HG03175 (cell line): Measurements from ENCODE around the gene ZC3H7B.

Experiments
- ATAC-seq: cut with Tn5 transposase; IDR thresholded peaks from one replicate; pipeline ENCODE4 v1.9.1; 2021; ENCODE audit warnings: mild to moderate bottlenecking, moderate library complexity; ENCODE audit not compliant: unreplicated experiment

ZC3H7B gene

DNA sequence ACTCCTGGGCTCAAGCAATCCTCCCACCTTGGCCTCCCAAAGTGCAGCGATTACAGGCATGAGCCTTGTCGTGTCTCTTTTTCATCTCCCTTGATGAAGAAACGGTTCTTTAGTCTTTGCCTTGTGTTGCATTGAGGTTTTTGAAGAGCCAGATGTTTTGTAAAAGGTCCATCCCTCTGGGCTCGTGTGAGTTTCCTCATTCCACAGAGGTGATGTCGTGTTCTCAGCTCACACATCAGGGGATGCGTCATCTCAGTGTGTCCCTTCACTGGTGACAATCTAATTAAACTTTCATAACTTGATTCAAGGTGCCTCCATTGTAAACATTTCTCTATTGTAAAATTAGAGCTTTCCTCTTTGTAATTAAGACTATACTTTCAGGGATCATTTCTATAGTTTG lies 50.7 kb downstream of the ZC3H7B start:
- ATAC-seq, result no peak

- ATAC-seq, result no peak
These were observed 52.7 kb downstream of the ZC3H7B start for GRCh38 chr22:41353862-41354575.

DNA sequence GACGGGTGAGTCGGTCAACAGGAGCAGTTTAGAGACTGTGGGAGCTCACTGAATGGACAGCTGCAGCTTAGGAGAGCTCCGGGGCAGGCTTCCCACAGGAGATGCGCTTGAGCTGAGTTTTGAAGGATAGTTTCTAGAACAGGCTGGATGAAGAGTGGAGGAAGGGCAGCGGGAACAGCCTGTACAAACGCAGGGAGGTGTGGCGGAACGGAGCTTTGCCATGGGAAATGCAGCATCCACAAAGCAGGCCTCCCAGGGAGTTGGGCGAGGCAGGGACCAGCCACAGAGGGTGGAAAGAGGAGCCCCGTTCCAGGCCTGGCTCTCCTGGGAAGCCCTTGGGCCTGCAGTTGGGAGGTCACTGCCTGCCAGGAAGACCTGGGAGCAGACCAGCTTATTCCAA lies 53.7 kb downstream of the ZC3H7B start:
- ATAC-seq, result no peak

- no peak for ATAC-seq
These were observed 54.6 kb downstream of the ZC3H7B start for GRCh38 chr22:41355895-41356294.

- ATAC-seq, result no peak
These were observed 55.2 kb downstream of the ZC3H7B start for GRCh38 chr22:41356430-41357028.

DNA sequence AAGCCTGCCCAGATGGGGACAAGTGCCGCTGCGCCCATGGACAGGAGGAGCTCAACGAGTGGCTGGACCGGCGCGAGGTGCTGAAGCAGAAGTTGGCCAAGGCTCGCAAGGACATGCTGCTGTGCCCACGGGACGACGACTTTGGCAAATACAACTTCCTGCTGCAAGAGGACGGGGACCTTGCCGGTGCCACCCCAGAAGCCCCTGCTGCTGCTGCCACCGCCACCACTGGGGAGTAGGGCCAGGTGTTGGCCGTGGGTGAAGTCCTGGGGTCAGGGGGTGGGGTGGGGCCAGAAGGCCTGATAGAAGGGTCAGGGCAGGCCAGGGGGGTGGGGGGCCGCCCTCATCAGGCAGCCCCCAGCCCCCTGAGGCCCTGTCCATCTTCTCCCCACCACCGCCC lies 55.9 kb downstream of the ZC3H7B start:
- ATAC-seq, result no peak

DNA sequence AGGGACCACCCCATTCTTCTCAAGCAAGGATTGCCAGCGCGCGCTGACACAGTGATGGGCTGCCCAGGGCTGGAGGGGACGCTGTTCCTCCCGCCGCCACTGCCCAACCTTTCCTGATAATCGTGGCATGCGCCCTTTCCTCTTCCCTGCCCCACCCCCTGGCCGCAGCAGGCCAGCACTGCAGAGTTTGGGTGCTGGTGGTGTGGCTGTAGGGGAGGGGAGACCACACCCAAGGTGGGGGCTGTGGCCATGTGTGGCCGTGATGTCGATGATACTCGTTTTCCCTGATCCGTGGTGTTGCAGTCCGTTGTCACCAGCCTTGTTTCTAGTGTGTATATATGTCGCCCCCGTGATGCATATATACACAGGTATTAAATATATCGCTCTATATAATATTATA lies 57.6 kb downstream of the ZC3H7B start:
- no peak for ATAC-seq

DNA sequence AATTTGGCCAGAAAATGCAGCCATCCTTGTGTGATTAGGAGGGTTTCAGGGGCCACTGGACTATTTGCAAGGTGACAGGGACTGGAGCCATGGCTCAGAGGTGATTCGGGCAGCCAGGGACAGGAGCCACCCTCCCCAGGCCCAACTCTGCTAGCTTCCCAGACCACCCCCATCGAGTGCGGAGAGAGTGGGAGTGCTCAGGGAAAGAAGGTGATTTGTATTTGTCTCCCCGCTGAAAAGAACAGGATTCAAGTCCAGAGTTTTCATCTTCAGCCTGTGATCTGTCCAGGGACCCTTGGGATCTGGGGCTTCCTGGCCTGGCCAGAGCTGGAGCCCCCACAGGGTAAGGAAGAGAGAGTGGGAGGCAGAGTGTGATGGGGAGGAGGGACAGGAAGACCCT lies 58.1 kb downstream of the ZC3H7B start:
- ATAC-seq, result no peak

- no peak for ATAC-seq
These were observed 58.8 kb downstream of the ZC3H7B start for GRCh38 chr22:41360126-41360525.

GRCh38 chr22:41361716-41362310 lies 60.5 kb downstream of the ZC3H7B start:
- no peak for ATAC-seq

- ATAC-seq, result no peak
These were observed 61.3 kb downstream of the ZC3H7B start for GRCh38 chr22:41362615-41363014.

DNA sequence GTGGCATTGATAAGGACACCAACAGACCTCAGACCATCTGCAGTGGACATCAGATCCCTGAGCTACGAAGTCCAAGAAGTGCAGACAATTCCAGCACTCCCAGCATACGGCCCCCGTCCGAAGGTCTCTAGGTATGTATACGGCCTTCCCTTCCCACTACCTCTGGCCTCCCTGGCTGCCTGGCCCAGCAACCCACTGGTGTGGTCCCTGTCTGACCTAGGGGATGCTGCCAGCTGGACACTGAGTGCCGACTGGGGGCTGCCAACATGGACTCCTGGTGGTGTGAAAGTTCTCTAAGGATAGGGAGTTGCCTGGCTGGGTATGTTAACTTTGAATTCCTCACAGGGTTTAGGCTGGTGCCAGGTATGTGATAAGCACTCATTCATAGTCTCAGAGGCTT lies 62.9 kb downstream of the ZC3H7B start:
- no peak for ATAC-seq

DNA sequence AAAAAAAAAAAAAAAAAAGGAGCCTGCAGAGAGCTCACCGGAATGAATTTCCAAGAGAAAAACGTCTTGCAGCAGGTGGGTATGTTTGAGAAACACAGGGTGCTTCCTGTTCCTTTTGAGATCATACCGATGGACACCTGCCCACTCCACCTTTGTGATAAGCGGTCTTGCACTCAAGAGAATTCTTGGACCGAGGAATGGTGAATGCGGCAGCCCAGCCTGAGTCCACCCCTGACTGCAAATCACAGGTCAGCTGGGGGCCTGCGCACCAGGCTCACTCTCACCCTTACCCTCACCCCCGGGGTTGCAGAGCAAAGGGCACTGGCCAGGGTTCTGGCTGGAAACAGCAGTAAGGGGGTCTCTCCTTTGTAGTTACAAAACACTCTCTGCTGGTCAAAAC lies 63.6 kb downstream of the ZC3H7B start:
- no peak for ATAC-seq

DNA sequence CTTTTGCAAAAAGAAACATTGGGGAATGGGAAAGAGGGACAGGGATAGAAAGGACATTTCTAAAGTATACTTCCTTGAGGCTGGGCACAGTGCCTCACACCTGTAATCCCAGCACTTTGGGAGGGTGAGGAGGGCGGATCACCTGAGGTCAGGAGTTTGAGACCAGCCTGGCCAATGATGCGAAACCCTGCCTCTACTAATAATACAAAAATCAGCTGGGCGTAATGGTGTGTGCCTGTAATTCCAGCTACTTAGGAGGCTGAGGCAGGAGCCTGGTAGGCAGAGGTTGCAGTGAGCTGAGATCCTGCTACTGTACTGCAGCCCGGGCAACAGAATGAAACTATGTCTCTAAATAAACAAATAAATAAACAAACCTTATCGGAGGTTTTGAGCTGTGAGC lies 64.1 kb downstream of the ZC3H7B start:
- no peak for ATAC-seq

DNA sequence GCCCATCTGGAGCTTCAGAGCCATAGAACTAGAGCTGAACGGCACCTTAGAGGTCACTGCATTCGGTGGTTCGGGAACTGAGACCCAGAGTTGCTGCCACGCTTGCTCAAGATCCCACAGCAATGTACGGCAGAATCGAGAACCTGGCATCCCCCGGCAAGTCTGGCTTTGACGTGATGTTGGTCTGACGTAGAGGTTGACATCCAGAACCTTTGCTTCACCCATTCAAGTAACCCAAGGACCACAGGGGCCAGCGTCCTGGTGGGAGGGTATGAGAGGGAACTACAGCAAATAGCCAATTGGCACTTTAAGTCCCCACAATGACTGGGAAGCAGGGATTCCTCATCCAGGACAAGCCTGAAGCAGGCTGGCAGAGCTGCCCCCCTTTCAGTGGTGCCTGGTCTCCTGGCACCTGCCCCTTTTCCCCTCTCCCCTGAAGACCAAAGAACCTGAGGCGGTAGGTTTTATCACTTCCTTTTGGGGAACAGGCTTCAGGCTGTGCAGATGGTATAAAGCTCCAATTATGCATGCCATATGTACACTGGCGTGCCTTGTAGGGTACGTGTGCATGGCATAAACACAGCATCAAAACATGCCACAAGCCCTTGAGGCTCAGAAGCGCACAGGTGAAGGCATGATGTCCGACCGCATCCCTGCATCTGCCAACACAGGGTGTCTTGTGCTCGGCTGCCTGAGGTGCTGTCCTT lies 65.2 kb downstream of the ZC3H7B start:
- ATAC-seq, result no peak

DNA sequence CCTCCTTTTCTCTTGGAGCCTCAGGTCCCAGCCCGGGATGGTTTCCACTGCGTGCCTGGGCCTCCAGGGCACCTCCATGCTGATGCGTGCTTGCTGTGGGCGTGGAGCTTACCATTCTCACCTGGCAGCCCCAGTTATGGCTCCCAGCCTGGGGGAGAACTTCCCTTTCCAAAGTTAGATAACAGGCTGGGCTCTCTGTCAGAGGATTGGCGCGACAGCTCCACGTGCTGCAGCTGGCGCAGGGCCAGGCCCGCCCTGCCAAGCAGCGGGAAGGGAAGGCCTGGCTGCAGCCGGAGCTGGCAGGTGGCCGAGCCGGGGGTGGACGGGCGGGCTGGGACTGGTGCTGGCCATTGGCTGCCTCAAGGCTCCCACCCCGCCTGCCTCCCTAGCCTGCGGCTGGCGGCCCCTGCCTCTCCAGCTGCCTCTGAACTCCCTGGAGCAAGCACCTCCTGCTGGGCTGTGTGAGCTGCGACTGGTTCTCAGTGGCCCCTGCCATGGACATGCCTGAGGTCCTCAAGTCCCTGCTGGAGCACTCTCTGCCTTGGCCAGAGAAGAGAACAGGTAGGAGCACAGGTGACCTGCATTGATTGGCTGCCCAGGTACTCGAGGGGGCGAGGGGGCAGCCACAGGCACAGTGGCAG lies 65.8 kb downstream of the ZC3H7B start:
- ATAC-seq, result no peak

- no peak for ATAC-seq
These were observed 66.6 kb downstream of the ZC3H7B start for GRCh38 chr22:41367680-41368542.

DNA sequence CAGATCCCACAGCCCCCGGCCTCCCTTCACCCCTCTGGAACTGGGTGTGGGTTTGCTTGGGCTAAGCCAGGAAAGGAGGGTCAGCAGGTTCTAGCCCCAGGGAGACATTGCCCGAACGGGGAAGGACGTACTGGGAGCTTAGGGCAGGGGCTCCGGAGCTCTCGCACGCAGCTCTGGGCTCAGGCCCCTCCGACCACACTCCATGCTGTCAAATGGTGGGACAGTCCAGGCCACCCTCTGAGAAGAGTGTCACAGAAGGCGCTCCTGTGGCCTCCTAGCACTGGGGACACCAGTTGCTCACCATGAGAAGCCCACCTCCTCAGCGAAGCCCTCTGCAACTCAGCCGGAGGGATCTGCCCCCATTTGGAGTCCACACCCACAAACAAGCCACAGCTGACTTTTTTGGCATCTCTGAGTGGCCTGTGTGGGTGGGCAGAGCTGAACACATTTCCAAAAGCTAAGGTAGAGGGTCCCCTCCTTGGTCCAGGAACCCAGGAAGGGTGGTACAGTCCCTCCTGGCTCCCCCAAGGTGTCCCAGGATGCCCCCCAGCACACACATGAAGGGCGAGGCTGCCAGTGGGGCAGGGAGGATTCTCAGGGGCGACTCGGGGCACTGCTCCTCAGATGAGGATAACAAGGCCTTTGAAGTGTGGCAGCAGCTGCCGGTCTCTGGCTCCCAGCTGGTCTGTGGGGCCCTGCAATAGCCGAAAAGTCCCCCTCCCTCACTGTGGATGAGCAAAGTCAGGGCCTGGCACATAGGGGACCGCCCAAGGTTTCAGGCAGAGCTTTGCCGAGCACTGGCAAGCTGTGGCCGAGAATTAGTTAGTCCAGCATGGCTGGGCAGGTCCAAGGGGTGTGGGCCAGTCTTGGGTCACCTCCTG lies 67.5 kb downstream of the ZC3H7B start:
- ATAC-seq, result no peak

GRCh38 chr22:41369424-41369745 lies 68.1 kb downstream of the ZC3H7B start:
- ATAC-seq, result no peak

- ATAC-seq, result no peak
These were observed 68.5 kb downstream of the ZC3H7B start for GRCh38 chr22:41369837-41370236.
